Measurements from ENCODE around the gene TGM3. TPM values are rescaled to one million over a fixed set of nuclear protein-coding genes. Genes with fewer than 3 reads are reported as not detected.

TGM3 gene
- total RNA-seq, 1 experiment from 2014 or later: not detected

DNA sequence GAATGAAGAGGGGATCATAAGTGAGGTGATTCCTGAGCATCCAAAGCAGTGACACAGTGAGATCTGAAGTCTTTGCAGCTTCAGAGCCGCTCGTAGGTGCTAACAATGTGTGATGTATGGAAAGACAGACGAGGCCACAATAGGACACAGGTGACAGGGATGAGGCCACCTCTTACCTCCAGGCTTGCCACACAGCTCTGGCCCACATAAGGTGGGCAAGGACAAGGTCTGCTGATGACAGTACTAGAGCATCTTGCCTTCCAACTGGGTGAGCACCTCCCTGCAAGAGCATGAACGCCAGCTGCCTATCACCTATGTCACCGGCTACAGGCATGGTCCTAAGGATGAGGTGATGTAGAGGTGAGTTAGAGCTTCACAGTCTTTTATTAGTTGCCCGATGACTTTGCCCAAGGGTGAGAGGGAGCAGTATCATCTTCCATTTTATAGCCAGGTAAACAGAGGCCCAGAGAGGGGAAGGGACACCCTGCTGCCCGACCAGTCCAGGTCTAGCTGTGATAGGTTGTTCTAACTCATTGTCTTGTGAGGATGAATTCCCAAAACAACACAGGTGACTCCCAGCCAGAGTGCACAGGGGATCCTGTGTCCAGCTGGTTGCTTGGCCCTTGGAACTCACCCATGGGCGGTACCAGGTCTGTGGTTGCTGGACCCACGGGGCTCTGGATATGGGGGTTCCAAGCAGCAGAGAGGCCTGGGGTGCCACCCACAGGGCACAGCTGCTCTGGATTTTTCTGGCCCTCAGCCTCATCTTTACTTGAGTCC, 78.7 kb downstream of the TGM3 start:
- H3K4me2 ChIP-seq (ENCODE audit: low read length): no peak overlapping the region
- H3K36me3 ChIP-seq (ENCODE audit: control insufficient read depth in 1 of 2, insufficient read depth in 2 of 2, low read length in 2 of 2): no peaks in the 10 kb centered on the region
- no peak overlapping the region for H3K9ac ChIP-seq (ENCODE audit: low read length)
- CTCF ChIA-PET: no interaction called here
- H2AFZ ChIP-seq (ENCODE audit: low read depth, low read length, poor library complexity, severe bottlenecking): no peak overlapping the region
- H3K27me3 ChIP-seq (ENCODE audit: insufficient read depth, low read length): no peaks in the 10 kb centered on the region
- intact Hi-C loops (cut with micrococcal nuclease): no loop called here
- H3K27ac ChIP-seq (ENCODE audit: low read depth, low read length): no peak overlapping the region
- BruUV-seq (replicated peaks): no TSS peak
- POLR2A ChIA-PET: interaction anchor here (1.4 kb wide), 1 partner anchor 8 kb away, joined by 4 read pairs; no protein-coding TSS in a partner anchor
- no peaks in the 10 kb centered on the region for H3K4me1 ChIP-seq (ENCODE audit: control insufficient read depth in 1 of 2, insufficient read depth in 2 of 2, low read length in 2 of 2)
- H3K4me3 ChIP-seq (replicated peaks in 1 of 2; ENCODE audit: low read depth in 1 of 2, low read length in 2 of 2): no peak overlapping the region
- no peak for DNase-seq (ENCODE audit: low read depth, low spot score)
- RAD21 ChIA-PET (ENCODE audit: low non-redundant PET in 1 of 2, low total read pairs in 2 of 2, uncharacterized antibody in 2 of 2, unreplicated experiment in 2 of 2): no interaction called here
- H4K20me1 ChIP-seq (ENCODE audit: insufficient read depth): no peaks in the 10 kb centered on the region; the same call in 1 of the 2 replicates
- no peaks in the 10 kb centered on the region for H3K9me3 ChIP-seq (ENCODE audit: control insufficient read depth in 1 of 2, insufficient read depth in 1 of 2, low read depth in 1 of 2, low read length in 2 of 2)
- H3K79me2 ChIP-seq (ENCODE audit: insufficient read depth, low read length): no peaks in the 10 kb centered on the region
- no peaks in the 10 kb centered on the region for H3K9me2 ChIP-seq (ENCODE audit: insufficient read depth)
- ATAC-seq: no peak
- no peak for TF ChIP-seq POLR2AphosphoS5 (IDR thresholded peaks at IDR 0.05; ENCODE audit: low read depth, low read length)
- TF ChIP-seq, protein P1, sequence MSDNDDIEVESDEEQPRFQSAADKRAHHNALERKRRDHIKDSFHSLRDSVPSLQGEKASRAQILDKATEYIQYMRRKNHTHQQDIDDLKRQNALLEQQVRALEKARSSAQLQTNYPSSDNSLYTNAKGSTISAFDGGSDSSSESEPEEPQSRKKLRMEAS (IDR thresholded peaks at IDR 0.05): no peak

DNA sequence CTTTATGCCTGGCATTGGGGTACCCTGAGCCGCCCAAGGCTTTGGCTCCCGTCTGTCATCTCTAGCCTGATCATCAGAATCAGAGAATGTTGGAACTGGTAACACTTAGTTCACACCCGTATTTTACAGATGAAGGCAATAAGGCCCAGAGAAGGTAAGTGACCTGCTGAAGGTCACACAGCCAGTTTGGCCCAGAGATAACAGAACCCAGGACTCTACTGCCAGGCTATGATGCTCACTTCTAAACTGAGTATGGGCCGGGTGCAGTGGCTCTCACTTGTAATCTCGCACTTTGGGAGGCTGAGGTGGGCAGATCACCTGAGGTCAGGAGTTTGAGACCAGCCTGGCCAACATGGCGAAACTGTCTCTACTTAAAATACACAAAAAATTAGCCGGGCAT, 83.1 kb downstream of the TGM3 start:
- ChIA-PET RAD21 (ENCODE audit: low non-redundant PET in 1 of 2, low total read pairs in 2 of 2, uncharacterized antibody in 2 of 2, unreplicated experiment in 2 of 2) (no interaction called here), POLR2A (no interaction called here), CTCF (no interaction called here)
- H3K9me2 ChIP-seq (ENCODE audit: insufficient read depth): no peaks in the 10 kb centered on the region
- H3K9ac ChIP-seq (ENCODE audit: low read length): no peak overlapping the region
- no peaks in the 10 kb centered on the region for H3K4me1 ChIP-seq (ENCODE audit: control insufficient read depth in 1 of 2, insufficient read depth in 2 of 2, low read length in 2 of 2)
- ATAC-seq (no peak), DNase-seq (ENCODE audit: low read depth, low spot score) (no peak)
- no peaks in the 10 kb centered on the region for H3K27me3 ChIP-seq (ENCODE audit: insufficient read depth, low read length)
- no peaks in the 10 kb centered on the region for H3K36me3 ChIP-seq (ENCODE audit: control insufficient read depth in 1 of 2, insufficient read depth in 2 of 2, low read length in 2 of 2)
- H3K79me2 ChIP-seq (ENCODE audit: insufficient read depth, low read length): no peaks in the 10 kb centered on the region
- BruUV-seq (replicated peaks): no TSS peak
- H3K4me2 ChIP-seq (ENCODE audit: low read length): no peak overlapping the region
- H3K27ac ChIP-seq (ENCODE audit: low read depth, low read length): no peak overlapping the region
- intact Hi-C loops (cut with micrococcal nuclease): no loop called here
- no peak overlapping the region for H3K4me3 ChIP-seq (replicated peaks in 1 of 2; ENCODE audit: low read depth in 1 of 2, low read length in 2 of 2)
- H3K9me3 ChIP-seq (ENCODE audit: control insufficient read depth in 1 of 2, insufficient read depth in 1 of 2, low read depth in 1 of 2, low read length in 2 of 2): no peaks in the 10 kb centered on the region
- no peak overlapping the region for H2AFZ ChIP-seq (ENCODE audit: low read depth, low read length, poor library complexity, severe bottlenecking)
- no peaks in the 10 kb centered on the region; the same call in 1 of the 2 replicates for H4K20me1 ChIP-seq (ENCODE audit: insufficient read depth)
- TF ChIP-seq EGR1 (IDR thresholded peaks at IDR 0.05; ENCODE audit: low read depth) (no peak), CEBPB (IDR thresholded peaks at IDR 0.05; ENCODE audit: low read depth) (no peak), POLR2AphosphoS5 (IDR thresholded peaks at IDR 0.05; ENCODE audit: low read depth, low read length) (no peak), ELF1 (IDR thresholded peaks at IDR 0.05; ENCODE audit: borderline replicate concordance, low read depth) (no peak), POLR2A (IDR thresholded peaks at IDR 0.05; ENCODE audit: borderline replicate concordance, extremely low read depth, insufficient read depth, insufficient read length) (no peak), CBX3 (IDR thresholded peaks at IDR 0.05; ENCODE audit: low read depth) (no peak), ATF3 (IDR thresholded peaks at IDR 0.05) (no peak), EZH2 (IDR thresholded peaks at IDR 0.05) (no peak), YY1 (IDR thresholded peaks at IDR 0.05; ENCODE audit: extremely low read depth, insufficient replicate concordance, low read depth, low read length) (no peak), SRF (IDR thresholded peaks at IDR 0.05; ENCODE audit: low read depth) (no peak)
- TF ChIP-seq, protein P2, sequence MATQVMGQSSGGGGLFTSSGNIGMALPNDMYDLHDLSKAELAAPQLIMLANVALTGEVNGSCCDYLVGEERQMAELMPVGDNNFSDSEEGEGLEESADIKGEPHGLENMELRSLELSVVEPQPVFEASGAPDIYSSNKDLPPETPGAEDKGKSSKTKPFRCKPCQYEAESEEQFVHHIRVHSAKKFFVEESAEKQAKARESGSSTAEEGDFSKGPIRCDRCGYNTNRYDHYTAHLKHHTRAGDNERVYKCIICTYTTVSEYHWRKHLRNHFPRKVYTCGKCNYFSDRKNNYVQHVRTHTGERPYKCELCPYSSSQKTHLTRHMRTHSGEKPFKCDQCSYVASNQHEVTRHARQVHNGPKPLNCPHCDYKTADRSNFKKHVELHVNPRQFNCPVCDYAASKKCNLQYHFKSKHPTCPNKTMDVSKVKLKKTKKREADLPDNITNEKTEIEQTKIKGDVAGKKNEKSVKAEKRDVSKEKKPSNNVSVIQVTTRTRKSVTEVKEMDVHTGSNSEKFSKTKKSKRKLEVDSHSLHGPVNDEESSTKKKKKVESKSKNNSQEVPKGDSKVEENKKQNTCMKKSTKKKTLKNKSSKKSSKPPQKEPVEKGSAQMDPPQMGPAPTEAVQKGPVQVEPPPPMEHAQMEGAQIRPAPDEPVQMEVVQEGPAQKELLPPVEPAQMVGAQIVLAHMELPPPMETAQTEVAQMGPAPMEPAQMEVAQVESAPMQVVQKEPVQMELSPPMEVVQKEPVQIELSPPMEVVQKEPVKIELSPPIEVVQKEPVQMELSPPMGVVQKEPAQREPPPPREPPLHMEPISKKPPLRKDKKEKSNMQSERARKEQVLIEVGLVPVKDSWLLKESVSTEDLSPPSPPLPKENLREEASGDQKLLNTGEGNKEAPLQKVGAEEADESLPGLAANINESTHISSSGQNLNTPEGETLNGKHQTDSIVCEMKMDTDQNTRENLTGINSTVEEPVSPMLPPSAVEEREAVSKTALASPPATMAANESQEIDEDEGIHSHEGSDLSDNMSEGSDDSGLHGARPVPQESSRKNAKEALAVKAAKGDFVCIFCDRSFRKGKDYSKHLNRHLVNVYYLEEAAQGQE (IDR thresholded peaks at IDR 0.05; ENCODE audit: low read depth): no peak
- TF ChIP-seq, protein P3, sequence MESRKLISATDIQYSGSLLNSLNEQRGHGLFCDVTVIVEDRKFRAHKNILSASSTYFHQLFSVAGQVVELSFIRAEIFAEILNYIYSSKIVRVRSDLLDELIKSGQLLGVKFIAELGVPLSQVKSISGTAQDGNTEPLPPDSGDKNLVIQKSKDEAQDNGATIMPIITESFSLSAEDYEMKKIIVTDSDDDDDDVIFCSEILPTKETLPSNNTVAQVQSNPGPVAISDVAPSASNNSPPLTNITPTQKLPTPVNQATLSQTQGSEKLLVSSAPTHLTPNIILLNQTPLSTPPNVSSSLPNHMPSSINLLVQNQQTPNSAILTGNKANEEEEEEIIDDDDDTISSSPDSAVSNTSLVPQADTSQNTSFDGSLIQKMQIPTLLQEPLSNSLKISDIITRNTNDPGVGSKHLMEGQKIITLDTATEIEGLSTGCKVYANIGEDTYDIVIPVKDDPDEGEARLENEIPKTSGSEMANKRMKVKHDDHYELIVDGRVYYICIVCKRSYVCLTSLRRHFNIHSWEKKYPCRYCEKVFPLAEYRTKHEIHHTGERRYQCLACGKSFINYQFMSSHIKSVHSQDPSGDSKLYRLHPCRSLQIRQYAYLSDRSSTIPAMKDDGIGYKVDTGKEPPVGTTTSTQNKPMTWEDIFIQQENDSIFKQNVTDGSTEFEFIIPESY (IDR thresholded peaks at IDR 0.05; ENCODE audit: extremely low read depth, insufficient replicate concordance, low read length): no peak
- TF ChIP-seq, protein P1 (IDR thresholded peaks at IDR 0.05): no peak

All from HCT116 (cell line).